Measurements from ENCODE around the gene PRPF4.
A peak's percentile ranks its signal among the peaks of the same experiment; 100 is the strongest.

The PRPF4 gene

DNA sequence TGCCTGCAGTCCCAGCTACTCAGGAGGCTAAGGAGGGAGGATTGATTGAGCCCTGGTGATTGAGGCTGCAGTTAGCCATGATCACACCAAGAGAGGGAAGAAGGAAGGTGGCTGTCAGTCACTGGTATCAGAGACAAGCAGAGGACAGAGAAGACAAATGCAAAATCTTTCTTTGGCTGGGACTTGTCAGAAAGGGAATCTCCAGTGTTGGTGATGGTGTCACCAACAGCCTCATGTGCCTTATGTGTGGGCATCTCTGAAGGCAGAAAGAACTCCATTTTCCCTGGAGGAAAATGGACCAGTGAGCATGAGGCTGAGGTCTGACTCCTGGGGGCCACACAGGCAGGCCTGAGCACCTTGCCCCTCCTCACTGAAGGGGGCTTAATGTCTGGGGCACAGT lies 39.8 kb downstream of the PRPF4 start:
- ATAC-seq, result no peak

DNA sequence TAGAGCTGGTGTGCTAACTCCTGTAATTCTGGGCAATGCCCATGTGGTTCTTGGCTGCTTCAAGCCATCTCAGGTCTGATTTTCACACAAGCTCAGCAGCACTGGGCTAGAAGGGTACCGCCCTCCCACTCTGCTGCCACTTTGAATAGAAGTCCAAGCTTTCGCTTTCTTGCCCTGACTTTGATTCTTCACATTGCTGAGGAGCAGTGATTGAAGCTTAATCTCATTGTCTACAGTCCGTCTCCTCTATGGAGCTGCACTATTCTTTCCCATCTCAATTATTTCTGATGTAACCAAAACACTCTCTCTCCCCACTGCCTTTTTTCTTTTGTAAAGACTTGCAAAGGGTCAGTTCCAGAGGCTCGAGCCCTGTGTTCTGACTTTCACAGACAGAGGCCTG lies 40.6 kb downstream of the PRPF4 start:
- no peak for ATAC-seq

DNA sequence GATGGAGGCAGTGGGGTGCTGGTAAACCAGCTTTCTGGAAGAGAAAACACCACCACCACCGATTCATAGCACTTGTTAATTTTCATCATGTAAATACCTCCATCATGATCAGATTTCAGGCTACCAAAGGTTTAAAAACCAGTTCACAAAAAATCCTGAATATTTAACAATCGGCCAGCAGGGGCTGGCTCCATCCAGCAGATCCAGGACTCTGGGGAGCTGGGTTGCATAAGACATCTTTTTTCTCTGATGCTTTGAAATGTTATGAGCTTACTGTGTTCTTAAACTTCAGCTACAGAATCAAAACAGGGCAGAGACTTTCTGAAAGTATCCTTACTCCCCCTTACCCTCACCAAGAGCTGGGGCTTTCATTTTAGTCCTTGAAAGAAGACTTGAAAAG lies 42.3 kb downstream of the PRPF4 start:
- ATAC-seq, result no peak

DNA sequence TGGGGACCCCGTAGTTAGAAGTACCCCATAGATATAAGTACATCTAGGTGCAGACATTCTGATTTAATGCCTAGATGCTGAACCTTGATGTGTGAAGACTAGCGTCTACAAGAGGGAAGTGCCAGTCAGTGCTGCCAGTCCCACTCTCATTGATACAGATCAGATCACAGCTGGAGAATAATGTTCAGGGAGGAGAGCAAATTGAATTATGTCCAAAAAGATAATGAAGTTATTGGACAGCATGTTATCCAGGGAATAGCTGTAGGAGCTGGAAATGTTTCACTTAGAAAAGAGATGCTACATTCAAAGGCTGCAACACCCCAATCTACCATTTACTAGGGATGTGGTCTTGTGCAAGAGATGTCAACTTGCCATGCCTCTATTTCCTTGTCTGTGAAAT lies 43.6 kb downstream of the PRPF4 start:
- ATAC-seq, result no peak

DNA sequence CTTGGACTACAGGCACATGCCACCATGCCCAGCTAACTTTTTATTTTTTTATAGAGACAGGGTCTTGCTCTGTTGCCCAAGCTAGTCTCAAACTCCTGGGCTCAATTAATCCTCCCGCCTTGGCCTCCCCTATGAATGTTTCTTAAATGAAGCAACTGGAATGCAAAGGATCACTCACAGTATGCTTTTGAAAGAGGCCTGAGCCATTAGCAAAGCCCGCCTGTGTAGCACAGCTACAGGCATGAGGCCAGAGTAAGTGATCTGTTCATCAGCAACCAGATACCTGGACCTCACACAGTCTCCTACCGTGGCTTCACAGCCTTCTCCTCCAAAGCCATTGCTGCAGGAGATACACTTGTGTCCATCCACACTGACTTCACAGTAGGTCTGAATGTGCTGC lies 44.6 kb downstream of the PRPF4 start:
- no peak for ATAC-seq

DNA sequence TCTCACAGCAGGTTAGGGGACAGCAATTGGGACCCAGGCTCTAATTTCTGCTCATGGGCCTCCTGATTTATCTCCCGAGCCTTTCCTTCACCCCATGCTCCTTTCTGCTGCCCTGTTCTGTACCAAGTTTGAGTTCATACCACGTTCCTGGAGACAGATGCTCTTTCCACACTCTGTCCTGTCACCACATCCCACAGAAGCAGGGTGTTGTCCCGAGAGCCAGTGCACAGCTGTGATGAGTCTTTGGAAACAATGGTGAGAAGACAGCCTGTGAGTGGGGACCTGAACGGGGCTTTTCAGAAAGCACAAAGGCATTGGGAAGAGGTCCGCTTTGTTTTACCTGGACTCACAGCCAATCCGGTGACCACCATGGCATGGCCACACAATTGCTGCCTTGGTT lies 47.2 kb downstream of the PRPF4 start:
- no peak for ATAC-seq

DNA sequence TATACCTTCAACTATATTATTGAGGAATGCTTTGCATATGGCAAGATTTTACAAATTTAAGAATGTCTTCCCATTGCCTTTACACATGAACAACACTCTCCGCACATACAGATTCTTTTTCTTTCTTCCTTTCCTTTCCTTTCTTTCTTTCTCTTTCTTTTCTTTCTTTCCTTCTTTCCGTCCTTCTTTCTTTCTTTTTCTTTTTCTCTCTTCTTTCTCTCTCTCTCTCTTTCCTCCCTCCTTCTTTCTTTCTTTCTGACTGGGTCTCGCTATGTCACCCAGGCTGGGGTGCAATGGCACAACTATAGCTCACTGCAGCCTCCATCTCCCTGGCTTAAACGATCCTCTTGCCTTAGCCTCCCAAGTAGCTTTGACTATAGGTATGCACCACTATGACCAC lies 50.8 kb downstream of the PRPF4 start:
- ATAC-seq, result no peak

DNA sequence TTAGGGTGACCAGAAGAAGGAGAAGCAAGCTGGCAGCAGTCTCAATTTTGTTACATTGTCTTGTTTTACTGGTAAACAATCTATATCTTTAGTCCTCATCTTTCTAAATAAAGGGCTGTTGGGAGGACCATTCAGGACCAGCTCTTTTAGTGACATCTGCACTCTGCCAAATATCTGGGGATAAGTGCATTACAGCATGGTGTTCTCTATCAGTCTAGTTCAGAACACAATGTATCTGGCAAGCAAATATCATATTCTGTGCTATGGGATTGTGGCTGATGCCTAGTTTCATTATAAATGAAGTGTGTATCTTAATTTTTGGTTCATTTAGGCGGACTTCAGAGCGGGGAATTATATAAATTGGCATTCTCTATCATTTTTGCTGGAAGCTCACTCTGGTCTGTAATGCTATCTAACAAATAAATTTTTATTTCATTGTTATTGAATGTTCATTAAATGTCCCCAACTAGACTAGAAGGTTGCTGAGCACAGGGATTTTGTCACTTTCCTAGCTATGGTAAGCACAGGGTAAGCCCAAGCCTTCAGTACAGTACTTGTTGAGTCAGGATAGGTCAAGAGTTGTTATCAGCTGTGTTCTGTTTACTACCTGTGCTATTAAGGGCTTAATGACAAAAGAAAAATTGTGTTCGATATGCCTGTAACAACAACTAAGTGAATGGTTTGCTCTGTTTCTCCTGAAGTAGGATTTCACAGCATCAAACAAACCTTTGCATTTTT lies 52.8 kb downstream of the PRPF4 start:
- no peak for ATAC-seq

DNA sequence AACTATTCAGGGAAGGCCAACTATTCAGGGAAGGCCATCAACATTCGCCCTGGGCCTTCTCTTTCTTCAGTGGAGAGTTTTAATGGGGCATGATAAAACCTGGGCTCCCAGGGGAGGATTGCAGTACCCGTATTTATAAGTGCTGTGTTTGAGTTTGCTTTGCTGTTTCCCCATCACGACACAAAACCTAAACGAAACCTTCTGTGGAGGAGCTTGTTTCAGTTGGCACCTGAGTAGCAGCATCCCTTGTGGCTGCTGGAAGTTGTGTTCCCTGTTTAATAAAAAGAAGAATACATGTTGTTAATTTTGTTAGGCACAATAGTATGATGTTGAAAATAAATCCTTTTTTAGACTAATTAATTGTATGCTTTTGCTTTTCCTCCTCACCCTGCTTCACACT lies 56.3 kb downstream of the PRPF4 start:
- no peak for ATAC-seq

DNA sequence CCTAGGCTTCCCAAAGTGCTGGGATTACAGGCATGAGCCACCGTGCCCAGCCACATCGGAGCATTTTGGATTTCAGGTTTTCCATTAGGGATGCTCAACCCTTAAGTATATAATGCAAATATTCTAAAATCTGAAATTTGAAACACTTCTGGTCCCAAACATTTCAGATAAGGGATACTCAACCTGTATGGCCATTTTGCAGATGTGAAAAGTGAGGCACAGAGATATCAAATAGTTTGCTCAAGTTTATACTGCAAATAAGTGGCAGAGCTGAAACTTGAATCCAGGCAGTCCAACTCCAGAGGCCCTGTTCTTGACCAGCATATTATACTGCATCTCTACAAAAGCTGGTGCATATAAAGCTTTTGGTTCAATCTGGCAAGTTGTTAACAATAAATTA lies 62.3 kb downstream of the PRPF4 start:
- ATAC-seq, result no peak

DNA sequence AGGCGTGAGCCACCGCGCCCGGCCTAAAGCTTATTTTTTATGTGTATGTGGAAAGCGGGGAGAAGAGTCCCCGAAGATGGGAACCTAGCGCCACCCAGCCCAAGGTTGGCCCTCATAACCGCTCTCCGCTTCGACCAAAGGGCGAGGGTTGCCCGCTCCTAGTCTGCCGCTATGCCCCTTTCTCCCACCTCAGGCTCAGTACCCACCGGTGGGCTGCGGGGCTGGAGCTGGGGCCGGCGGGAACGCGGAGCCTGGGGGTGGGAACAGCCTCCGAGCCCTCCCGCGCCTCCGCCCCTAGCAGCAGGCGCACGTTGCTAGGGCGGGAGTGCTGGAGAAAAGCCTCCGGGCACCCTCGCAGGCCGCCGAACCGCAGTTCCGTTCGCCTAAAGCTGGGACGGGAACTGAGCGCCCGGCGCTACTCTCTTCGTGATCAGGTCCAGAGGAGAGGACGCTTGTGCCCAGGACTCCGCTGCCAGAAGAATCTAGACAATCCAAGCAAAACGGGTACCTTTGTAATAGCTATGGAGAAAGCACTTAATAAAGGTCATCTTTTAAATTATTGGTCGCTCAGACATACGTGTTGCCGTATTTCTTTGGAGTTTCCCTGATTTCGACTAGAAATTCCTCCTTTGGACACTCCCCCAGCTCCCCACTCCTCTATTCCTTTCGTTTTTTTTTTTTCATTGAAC lies 64.7 kb downstream of the PRPF4 start, which contains the start of gene WDR31:
TSS of gene WDR31 (minus strand) at position 265 of the 689 bp plus-strand sequence. CDS start 8,253 bp downstream, outside the sequence.
- ATAC-seq, result peak; percentile 98

DNA sequence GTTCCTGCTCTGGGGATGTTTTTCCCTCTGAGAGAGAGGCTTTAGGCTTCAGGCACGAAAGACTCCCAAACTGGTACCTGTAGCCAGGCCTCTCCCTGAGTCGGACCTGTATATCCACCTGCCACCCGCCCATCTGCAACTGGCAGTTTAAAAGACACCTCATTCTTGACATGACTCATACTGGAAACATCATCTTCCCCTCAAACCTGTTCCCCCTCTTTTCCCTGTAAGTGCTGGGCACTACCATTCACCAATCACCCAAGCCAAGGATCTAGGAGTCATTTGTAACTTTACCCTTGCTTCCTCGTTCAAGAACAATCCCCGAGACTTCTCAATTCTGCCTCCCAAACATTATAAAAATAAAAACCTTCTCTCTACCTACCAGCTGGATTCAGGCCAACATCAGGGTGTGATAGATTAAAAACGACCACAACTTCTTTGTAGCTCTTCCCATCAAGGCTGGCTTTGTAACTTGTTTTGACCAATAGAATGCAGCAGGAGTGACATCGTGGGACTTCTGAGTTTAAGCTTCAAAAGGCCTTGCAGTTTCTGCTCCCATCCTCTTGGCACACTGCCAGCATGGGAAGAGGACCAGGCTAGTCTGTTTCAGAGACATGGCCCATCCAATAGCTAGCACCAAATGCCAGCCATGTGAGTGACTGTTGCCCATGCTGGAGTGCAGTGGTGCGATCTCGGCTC lies 66.4 kb downstream of the PRPF4 start:
- no peak for ATAC-seq
